Esophagus muscularis mucosa (tissue), 4 donors: ENCODE measurements around the gene EPSTI1. TPM values are rescaled to one million over a fixed set of nuclear protein-coding genes. Genes with fewer than 3 reads are reported as not detected.

ENCODE experiments used
- DNase-seq: peaks from one replicate; pipeline ENCODE4 v3.0.0-alpha.2; 2017; ENCODE audit errors: extremely low spot score
- H3K27ac ChIP-seq, 4 donors: fragments of 200-600 bp; sonication (generic); replicated peaks in 1 of 4; 1 replicate in 3 of 4; 2 replicates in 1 of 4; pipeline ENCODE4 v1.5.1; 2016 to 2019; ENCODE audit warnings: mild to moderate bottlenecking in 1 of 4
- H3K27me3 ChIP-seq, 4 donors: fragments of 200-600 bp; sonication (generic); one replicate each; pipeline versions ENCODE4 v1.5.1 to v1.6.0; 2016 to 2019
- H3K36me3 ChIP-seq, 4 donors: fragments of 200-600 bp; sonication (generic); one replicate each; pipeline ENCODE4 v1.5.1; 2016 to 2019
- H3K4me1 ChIP-seq, 4 donors: fragments of 200-600 bp; sonication (generic); one replicate each; pipeline ENCODE4 v1.5.1; 2016 to 2019
- H3K4me3 ChIP-seq, 4 donors: fragments of 200-600 bp; sonication (generic); 1 replicate in 2 of 4; 2 replicates in 2 of 4; pipeline ENCODE4 v1.5.1; 2016 to 2019; ENCODE audit warnings: mild to moderate bottlenecking in 4 of 4, moderate library complexity in 1 of 4
- H3K9me3 ChIP-seq, 4 donors: fragments of 200-600 bp; sonication (generic); 1 replicate in 3 of 4; 2 replicates in 1 of 4; pipeline ENCODE4 v1.5.1; 2016 to 2019
- EP300 ChIP-seq: sonication (generic); formaldehyde crosslinking; IDR thresholded peaks from one replicate; pipeline ENCODE4 v1.6.1; 2017; ENCODE audit warnings: antibody characterized with exemption
- POLR2A ChIP-seq: fragments of 450-650 bp; IDR thresholded peaks from one replicate; pipeline ENCODE4 v1.6.1; 2017; ENCODE audit warnings: antibody characterized with exemption, moderate library complexity, mild to moderate bottlenecking, low read depth
- POLR2AphosphoS5 ChIP-seq, 2 donors: sonication (generic); formaldehyde crosslinking; IDR thresholded peaks; one replicate each; pipeline ENCODE4 v1.6.1; 2017; ENCODE audit warnings: antibody characterized with exemption in 2 of 2
- WGBS: methylation state at CpG from one replicate; pipeline ENCODE4 v1.1.5; 2018; 5-methylcytosine and 5-hydroxymethylcytosine counted together
- intact Hi-C: fragments of 100-400 bp; cut with DNase I; formaldehyde crosslinking; loops from one replicate; pipeline ENCODE4 v1.15.1; 2023
- total RNA-seq, 4 donors: library from RNA; depleted of rRNA; stranded (reverse); fragments of >200 nt; gene quantifications; one replicate each; pipeline versions ENCODE4 v1.1.0 to v1.2.1, GENCODE V29; 2016
- TF ChIP-seq, protein P1 (sequence below), 3 experiments: fragments of 200-600 bp in 2 of 3; fragments of 450-650 bp in 1 of 3; sonication (generic) in 2 of 3; IDR thresholded peaks; one replicate each; pipeline ENCODE4 v1.5.1; 2017 to 2019; ENCODE audit warnings: antibody characterized with exemption in 3 of 3, mild to moderate bottlenecking in 2 of 3, moderate library complexity in 1 of 3

The EPSTI1 gene
- total RNA-seq, 4 donors from 2014 or later: 4.6 to 16.3 (median 9.6) TPM

DNA sequence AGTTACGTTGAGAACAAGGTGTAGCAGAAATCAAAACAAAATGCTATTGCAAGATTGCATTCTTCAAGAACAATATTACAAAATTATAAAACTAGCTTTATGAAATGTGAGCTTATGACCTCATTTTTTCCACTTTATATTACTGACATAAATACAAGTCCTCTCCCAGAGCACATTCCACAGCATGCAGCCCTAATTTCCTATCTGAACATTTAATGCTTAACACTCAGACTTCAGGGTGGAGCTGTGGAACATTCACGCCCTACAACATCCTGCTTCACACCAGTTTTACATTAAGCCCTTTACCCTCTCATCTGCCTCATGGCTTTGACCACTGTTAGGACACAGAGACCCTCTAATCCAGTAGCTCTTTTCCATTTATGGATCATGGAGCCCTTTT, 65.5 kb downstream of the EPSTI1 start:
- DNase-seq: no peak
- no peak for TF ChIP-seq POLR2A
- TF ChIP-seq EP300: no peak
- TF ChIP-seq POLR2AphosphoS5 (IDR thresholded peaks at IDR 0.05): no peak
- TF ChIP-seq, protein P1, sequence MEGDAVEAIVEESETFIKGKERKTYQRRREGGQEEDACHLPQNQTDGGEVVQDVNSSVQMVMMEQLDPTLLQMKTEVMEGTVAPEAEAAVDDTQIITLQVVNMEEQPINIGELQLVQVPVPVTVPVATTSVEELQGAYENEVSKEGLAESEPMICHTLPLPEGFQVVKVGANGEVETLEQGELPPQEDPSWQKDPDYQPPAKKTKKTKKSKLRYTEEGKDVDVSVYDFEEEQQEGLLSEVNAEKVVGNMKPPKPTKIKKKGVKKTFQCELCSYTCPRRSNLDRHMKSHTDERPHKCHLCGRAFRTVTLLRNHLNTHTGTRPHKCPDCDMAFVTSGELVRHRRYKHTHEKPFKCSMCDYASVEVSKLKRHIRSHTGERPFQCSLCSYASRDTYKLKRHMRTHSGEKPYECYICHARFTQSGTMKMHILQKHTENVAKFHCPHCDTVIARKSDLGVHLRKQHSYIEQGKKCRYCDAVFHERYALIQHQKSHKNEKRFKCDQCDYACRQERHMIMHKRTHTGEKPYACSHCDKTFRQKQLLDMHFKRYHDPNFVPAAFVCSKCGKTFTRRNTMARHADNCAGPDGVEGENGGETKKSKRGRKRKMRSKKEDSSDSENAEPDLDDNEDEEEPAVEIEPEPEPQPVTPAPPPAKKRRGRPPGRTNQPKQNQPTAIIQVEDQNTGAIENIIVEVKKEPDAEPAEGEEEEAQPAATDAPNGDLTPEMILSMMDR (IDR thresholded peaks at IDR 0.05): no peak
- no peak overlapping the region for H3K27ac ChIP-seq
- H3K4me1 ChIP-seq: no peaks in the 10 kb centered on the region
- WGBS: 89% methylated on average over 2 of the region's 2 CpGs
- H3K36me3 ChIP-seq: peaks cover 0 to 37% (median 6%) of the 10 kb centered on the region in 4 donors
- no peak overlapping the region for H3K4me3 ChIP-seq
- no peaks in the 10 kb centered on the region for H3K27me3 ChIP-seq
- no peaks in the 10 kb centered on the region for H3K9me3 ChIP-seq
- intact Hi-C loops: no loop called here

DNA sequence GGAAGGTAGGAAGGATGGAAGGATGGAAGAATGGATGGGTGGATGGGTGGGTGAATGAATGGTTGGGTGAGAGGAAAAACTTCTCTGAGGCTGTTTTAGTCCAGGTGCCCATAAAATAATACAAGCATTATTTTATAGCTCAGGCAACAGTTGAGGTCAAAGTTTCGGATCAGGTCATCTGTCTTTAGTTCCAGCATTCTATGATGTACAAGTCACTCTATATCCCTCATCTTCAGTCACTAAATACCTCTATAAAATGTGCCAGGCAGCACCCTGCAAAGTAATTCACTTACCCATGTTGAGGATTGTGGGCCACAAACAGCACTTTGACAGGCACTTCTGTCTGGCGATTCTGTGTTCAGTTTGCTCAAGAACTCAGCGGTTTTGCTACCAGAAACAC, 66.0 kb downstream of the EPSTI1 start:
- Histone ChIP-seq H3K27me3 (no peaks in the 10 kb centered on the region), H3K4me1 (no peaks in the 10 kb centered on the region), H3K36me3 (peaks cover 0 to 37% (median 6%) of the 10 kb centered on the region in 4 donors), H3K4me3 (no peak overlapping the region), H3K9me3 (no peaks in the 10 kb centered on the region), H3K27ac (no peak overlapping the region)
- no peak for DNase-seq
- intact Hi-C loops: no loop called here
- no peak for TF ChIP-seq EP300
- TF ChIP-seq, protein P1 (IDR thresholded peaks at IDR 0.05): no peak
- no peak for TF ChIP-seq POLR2AphosphoS5 (IDR thresholded peaks at IDR 0.05)
- TF ChIP-seq POLR2A: no peak
- WGBS: 96% methylated on average over 3 of the region's 3 CpGs

DNA sequence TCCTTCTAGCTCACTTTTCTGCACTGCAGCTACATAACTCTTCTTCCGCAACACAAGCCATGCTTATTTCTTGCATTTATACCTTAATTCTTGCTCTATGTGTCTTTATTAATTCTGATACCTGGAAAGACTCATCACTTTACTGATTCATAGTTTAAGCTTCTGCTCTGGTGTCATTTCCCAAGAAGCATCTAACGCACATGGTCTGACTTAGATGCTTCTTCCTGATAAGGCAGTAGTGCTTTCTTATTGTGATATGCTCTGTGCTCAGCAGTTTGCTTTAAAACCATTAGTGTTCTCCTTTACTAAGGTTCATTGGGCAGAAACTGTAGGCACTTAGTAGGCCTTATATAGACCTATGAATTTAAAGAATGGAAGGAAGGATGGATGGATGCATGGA, 66.4 kb downstream of the EPSTI1 start:
- DNase-seq: no peak
- peaks cover 0 to 38% (median 6%) of the 10 kb centered on the region in 4 donors for H3K36me3 ChIP-seq
- no peak overlapping the region for H3K4me3 ChIP-seq
- H3K27me3 ChIP-seq: no peaks in the 10 kb centered on the region
- TF ChIP-seq, protein P1 (IDR thresholded peaks at IDR 0.05): no peak
- TF ChIP-seq EP300 (no peak), POLR2A (no peak), POLR2AphosphoS5 (IDR thresholded peaks at IDR 0.05) (no peak)
- H3K9me3 ChIP-seq: no peaks in the 10 kb centered on the region
- H3K4me1 ChIP-seq: no peaks in the 10 kb centered on the region
- intact Hi-C loops: no loop called here
- WGBS: 91% methylated on average over 2 of the region's 2 CpGs
- H3K27ac ChIP-seq: no peak overlapping the region

DNA sequence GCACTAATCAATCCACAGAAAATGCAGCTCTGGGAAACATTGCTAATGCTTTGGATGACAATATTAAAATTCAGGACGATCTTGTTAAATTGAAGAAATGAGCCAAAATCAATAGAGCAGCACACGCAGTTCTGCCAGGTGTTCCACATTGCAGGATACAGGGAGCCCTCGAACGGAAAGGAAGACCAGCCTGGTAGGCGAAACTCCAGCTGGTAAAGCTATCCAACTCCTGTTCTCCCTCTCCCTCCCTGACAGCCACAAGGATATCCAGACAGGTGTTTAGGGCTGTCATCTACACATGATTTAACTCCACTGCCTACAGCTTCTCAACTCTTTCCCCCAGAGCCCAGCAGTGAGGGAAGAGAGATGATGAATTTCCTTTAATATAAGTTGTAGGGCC, 67.7 kb downstream of the EPSTI1 start:
- Histone ChIP-seq H3K27ac (no peak overlapping the region), H3K4me3 (no peak overlapping the region), H3K36me3 (peaks cover 0 to 41% (median 6%) of the 10 kb centered on the region in 4 donors), H3K27me3 (no peaks in the 10 kb centered on the region), H3K4me1 (no peaks in the 10 kb centered on the region), H3K9me3 (no peaks in the 10 kb centered on the region)
- 94% methylated on average over 5 of the region's 5 CpGs for WGBS
- intact Hi-C loops: no loop called here
- DNase-seq: no peak
- TF ChIP-seq POLR2AphosphoS5 (IDR thresholded peaks at IDR 0.05) (no peak), EP300 (no peak), POLR2A (no peak)
- TF ChIP-seq, protein P1 (IDR thresholded peaks at IDR 0.05): no peak

DNA sequence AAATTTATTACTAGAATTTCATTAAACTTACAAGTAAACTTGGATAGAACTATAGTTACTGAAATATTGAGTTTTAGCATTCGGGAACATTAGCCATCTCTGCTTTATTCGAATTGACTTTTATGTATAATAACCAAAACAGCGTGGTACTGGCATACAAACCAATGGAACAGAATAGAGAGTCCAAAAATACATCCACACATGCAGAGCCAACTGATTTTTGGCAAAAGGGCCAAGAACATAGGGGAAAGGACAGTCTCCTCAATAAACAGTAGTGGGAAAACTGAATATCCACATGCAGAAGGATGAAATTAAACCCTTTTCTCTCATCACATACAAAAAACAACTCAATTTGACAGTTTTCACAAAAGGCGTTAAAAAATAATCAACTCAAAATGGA, 84.3 kb downstream of the EPSTI1 start:
- Histone ChIP-seq H3K36me3 (no peaks in the 10 kb centered on the region), H3K4me3 (no peak overlapping the region), H3K4me1 (no peaks in the 10 kb centered on the region), H3K27ac (no peak overlapping the region), H3K27me3 (no peaks in the 10 kb centered on the region), H3K9me3 (no peaks in the 10 kb centered on the region)
- no peak for DNase-seq
- intact Hi-C loops: no loop called here
- TF ChIP-seq POLR2AphosphoS5 (IDR thresholded peaks at IDR 0.05) (no peak), EP300 (no peak), POLR2A (no peak)
- TF ChIP-seq, protein P1 (IDR thresholded peaks at IDR 0.05): no peak
- 98% methylated on average over 4 of the region's 4 CpGs for WGBS
